Non-pigmented ciliary epithelial cell (primary cell): ENCODE measurements around the gene HOXA6.

ENCODE experiments used
- DNase-seq: peaks from one replicate; pipeline ENCODE4 v3.0.0-alpha.2; 2010; ENCODE audit warnings: low read depth

HOXA6 gene

GRCh38 chr7:27147199-27148030 lies at the start of gene HOXA6:
Gene HOXA6 (minus strand): TSS chr7:27147774. CDS start chr7:27147749, 25 bp downstream.
- no peak for DNase-seq

- peak; percentile 28 for DNase-seq
Measured at GRCh38 chr7:27196287-27196767, 48.8 kb upstream of the HOXA6 start.

DNA sequence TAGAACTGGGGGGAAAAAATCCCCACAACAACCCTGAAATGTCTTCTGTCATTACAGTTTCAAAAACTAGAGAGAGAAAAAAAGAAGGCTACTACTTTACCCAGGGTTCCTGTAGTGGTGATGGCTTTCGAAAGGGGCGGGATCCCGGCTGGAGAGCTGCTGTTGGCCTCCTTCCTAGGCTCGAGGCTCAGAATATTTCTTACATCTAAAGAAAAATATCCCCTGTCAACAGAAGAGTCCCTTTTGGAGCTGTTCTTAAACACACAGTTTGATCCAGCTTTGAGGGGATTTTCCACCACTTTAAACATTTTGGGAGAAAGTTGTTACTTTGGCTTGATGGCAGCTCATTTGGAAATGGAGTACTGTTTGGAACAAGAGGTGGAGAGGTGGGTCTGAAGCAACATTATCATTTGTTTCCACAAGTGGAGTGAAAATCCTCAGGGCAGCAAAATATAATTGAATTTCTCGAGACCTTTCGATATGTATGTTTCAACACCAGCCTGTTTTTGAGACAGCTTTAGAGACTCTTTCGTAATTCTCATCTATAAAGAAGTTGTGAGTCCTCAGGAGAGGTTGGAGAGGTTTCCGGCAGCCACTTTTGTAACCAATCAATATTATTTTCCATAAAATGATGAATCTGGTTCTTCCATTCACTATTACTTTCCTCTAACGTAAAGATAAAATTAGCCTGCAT lies 47.3 kb upstream of the HOXA6 start:
- DNase-seq = no peak

DNA sequence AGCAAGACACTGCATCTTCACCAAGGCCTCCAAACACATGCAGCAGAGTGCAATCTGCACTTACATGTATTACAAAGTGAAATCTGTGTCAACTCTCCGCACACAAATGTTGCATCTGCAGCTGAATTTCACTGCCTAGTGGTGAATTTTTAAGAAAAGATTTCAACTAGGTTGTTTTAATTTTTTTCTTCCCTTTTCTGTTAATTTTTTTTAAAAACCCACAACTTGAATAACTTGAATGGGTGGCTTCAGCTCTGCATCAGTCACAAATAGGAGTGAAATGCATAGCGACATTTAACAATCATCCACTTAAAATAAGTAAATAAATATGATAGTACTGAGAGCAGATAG lies 46.4 kb upstream of the HOXA6 start:
- no peak for DNase-seq

GRCh38 chr7:27193335-27194001 lies 45.9 kb upstream of the HOXA6 start:
- DNase-seq = no peak

DNA sequence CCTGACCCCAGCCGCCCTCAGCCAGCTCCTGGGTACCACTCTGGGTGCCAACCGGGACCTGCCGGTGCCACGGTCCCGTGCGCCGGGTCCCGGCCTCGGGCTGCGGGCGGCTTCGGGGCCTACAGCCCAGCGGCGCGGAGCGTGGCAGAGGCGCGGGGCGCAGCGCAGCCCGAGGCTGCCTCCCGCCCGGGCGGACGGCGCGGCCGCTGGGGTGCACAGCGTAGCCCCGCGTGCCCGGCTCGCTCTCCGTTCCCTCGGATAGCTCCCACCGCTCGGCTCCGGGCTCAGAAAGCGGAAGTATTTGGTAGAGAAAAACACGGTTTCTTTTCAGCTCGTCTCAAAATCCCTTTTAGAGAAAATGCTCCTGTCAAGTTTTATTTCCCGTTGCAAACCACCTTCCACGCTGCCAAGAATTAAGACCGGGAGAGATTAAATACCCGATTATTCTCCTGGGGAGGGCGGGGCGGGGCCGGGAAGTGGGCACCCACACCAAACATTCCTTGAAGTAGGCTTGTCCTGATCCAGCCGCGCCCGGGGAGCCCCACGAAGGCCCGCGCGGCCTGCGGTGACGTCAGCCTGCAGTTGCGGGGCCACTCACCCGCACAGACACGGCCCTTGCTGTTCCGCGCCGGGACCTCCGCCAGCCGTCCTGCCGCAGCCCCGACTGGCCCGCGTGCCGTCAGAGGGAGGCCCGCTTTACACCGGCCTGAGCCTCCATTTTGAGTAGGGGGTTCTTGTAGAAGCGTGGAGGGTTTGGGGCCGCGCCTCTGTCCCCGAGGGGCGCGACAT lies 45.2 kb upstream of the HOXA6 start:
- DNase-seq = no peak

DNA sequence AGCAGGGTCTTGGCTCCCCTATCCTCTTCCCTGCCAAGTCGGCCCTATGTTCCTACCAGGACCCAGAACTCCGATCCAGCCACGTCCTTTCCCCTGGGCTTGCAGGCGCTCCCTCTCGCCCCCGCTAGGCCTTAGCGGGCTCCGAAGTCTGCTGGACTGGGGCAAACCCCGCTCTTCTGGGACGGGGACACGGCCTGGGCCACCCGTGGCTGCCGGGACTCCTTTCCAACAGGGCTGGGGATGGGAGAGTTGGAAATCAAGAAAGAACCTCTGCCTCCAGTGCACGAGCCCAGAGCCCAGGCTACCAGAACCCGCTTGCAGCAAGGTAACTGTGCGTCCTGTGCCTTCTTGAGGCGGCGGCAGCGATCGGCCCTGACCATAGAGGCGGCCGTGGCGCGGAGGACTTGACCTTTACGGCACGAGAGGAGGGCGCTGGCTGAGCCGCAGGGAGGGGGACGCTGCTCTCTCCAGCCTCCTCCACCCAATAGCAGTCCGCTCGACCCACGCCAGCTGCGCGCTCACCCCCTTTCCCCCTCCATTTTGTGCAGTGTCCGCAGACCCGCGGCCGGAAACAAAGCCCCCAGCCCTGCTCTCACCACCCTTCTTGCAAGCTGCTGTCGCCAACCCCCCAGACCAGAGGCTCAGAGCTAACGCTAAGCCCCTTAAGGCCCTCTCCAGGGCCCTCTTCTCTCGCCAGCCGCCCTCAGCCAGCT lies 44.4 kb upstream of the HOXA6 start:
- DNase-seq = no peak

GRCh38 chr7:27191161-27191731 lies 43.7 kb upstream of the HOXA6 start:
- no peak for DNase-seq

DNA sequence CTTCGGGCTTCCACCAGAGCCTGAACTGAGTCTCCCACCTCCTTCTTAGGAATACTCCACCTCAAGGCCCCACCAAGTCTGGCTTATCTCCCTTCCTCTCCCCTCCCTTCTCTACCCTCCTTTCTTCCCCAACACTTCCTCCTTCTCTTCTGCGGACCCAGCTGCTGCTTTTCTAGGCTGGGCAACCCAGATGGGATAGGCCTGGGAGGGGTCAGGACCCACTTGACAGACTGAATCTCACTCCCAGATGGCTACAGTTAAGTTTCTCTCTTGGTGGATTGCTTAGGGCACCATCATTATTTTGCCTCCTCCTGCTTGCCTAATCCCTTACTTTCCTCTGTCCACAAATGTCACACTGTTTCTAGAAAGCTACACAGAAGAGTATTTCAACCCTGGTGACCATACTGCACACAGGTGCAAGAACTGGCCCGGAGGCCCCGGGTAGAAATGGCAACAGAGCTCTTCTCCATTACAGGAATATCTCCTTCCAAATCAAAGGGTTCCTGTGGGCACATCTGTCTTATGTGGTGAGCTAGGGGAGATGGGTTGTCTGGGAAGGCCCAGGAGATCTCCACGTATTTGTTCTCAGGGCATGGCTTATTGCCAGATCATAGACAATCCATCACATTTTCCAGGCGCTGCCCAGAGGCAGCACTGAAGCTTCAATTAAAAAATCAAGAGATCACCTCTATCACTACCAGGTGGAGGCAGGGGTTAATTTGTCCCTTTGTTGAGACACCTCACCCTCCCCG lies 42.6 kb upstream of the HOXA6 start:
- no peak for DNase-seq

DNA sequence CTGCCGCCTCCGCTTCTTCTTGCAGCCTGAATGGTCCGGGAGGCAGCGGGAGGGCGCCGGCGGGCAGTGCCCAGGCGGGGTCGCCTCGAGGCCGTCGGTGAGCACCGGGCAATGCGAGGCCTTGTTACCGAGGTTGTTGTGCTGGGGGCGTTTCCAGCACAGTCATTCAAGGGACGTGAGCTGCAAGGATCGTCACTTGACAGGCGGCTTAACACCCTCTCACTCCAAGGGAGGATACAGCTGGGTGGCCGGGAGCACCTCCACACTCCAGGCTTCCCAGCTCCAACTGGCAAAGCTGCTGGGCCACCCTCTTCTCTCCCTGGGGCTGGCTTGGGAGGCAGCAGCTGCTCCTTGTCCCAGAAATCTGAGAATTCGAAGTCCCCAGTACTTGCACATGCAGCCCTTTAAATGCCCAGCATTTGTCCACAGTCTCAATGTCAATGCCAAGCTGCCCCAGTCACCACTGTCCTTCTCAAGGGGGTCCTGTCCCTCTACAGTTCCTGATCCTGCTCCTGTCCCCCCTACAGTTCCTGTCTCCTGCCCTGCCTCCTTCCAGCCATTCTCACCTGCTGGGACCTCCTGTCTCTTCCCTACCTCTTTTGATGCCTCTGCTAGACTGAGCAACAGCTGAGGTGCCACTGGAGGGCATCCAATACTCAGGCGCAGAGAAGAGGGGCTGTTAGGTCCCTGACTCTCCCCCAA lies 41.9 kb upstream of the HOXA6 start:
- DNase-seq = no peak

DNA sequence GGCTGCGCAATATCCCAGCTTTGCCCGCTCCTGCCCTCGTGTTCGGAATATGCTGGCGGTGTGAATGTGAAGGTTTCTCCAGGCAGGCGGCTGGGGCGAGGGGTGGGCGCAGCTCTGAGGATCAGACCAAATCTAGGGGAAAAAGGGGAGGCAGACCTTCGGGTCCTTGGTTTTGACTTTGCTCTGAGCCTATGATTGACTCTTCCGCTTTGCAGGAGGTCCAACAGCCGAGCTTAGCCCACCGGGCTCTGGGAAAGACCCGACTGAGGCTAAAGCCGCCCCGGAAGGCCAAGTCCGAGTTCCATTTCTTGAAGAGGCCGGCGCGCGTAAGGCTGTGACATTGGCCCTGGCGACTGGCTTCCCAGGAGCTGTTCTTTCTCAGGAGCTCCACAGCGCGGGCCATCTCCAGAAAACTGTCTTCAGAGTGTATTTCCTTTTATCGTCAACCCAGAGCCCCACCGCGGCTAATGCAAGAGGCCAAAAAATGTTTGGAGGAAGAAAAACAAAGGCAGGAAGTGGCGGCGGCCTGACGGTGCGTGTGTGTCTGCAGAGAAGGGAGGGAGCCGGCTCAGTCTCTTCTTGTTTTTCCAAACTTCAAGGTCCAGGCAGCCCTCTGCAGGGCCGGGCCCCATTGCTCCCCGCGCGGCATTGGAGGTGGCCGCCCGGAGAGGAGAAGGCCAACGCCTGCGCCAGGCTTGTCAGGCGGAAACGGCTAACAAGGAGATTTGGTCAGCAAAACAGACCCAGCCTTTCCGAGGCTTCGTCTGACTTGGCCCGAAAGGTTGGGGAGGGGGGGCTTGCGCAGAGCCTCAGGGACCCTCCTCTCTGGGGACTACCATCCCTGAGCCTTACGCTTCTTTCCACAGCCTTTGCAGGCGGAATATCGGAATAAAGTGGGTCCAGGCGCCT lies 41.1 kb upstream of the HOXA6 start:
- no peak for DNase-seq

- no peak for DNase-seq
Measured at GRCh38 chr7:27187475-27188385, 40.2 kb upstream of the HOXA6 start.

- no peak for DNase-seq
Measured at GRCh38 chr7:27186668-27187474, 39.3 kb upstream of the HOXA6 start.

DNA sequence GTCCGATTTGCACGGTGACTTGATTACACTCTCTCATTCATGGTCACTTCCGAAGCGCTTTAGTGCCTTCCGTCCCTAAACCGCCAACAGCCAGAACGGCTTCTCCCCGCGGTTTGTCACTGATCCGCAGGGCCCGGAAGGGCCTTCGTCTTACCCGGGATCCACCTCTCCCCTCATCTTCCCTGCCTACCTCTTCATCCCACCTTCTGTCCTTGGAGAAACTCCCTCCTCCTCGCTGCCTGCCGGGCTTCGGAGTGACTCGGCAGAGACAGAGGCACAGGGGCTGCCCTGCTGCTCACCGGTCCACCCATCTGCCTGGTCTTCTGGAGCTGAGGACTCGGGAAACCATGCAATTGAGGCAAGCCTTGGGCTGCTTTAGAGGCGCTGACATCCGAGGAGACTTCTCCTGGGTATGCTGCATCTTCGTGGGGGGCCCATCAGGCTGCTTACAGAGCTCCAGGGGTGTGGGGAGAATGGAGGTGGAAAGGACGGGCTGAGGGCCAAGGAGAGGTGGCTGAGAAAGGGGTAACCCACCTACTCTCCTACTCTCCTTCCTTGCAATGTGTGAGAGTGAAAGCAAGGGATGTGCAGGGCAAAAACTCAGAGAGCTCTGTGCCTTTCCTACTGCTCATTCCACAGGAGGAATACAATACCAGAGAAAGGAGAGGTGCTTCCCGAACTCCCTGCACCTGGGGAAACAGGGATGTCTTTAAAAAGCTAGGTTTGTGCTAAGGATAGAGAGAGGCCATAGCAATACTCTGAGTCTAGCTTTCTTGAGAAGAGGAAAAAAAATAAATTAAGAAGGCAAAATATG lies 38.5 kb upstream of the HOXA6 start:
- no peak for DNase-seq

GRCh38 chr7:27185013-27185853 lies 37.7 kb upstream of the HOXA6 start, which contains the start of gene HOXA11:
Gene HOXA11 (minus strand): TSS chr7:27185232. CDS start chr7:27185144, 88 bp downstream.
- no peak for DNase-seq
